HepG2 (cell line): ENCODE data around the gene AFDN. TPM values are rescaled to one million over a fixed set of nuclear protein-coding genes. Genes with fewer than 3 reads are reported as not detected.

Experiments used
- ATAC-seq: fragments of 200-7000 bp; cut with Tn5 transposase; 3 replicates; pipeline ENCODE4 v1.9.1; 2020; ENCODE audit warnings: mild to moderate bottlenecking, moderate library complexity
- BruUV-seq: library from RNA; stranded (reverse); fragments of 400-500 nt; replicated peaks from 2 replicates; lab custom pipeline; 2021; lab: Mats Ljungman, UMichigan
- CTCF ChIA-PET: fragments of 300-600 bp; formaldehyde crosslinking; extraction: SDS; loops from one replicate; lab custom pipeline; 2021; ENCODE audit warnings: low total read pairs, inconsistent platforms, low intra/inter-chr PET ratio; lab: Yijun Ruan, JAX
- POLR2A ChIA-PET: fragments of 350-600 bp; sonication (Branson Sonifier 250); formaldehyde crosslinking; loops from one replicate; lab custom pipeline; 2020; ENCODE audit warnings: antibody characterized with exemption, inconsistent platforms; lab: Yijun Ruan, JAX
- DNase-seq: peaks from one replicate; pipeline ENCODE4 v3.0.0-alpha.2; 2015; ENCODE audit warnings: low spot score
- FAIRE-seq: peaks from 3 replicates; lab custom pipeline; 2011; peaks lifted over from hg19 to GRCh38; lab: Jason Lieb, UNC
- H2AFZ ChIP-seq: one replicate; pipeline ENCODE4 v1.6.1; 2011; ENCODE audit warnings: low read length, inconsistent platforms
- H3K27ac ChIP-seq: fragments of 300-600 bp; 3 replicates; pipeline ENCODE4 v1.8.0; 2011; ENCODE audit warnings: mixed run types, mild to moderate bottlenecking, mixed read lengths, low read length, inconsistent platforms; ENCODE audit not compliant: insufficient read depth; ENCODE audit errors: extremely low read length
- H3K27me3 ChIP-seq, 2 experiments: fragments of 200-600 bp in 1 of 2; 2 replicates in 1 of 2; 3 replicates in 1 of 2; pipeline versions ENCODE4 v1.6.0 to v1.8.0; 2011; ENCODE audit warnings: low read length in 2 of 2, mild to moderate bottlenecking in 2 of 2, moderate library complexity in 2 of 2, inconsistent platforms in 1 of 2; ENCODE audit not compliant: insufficient read depth in 2 of 2, control insufficient read depth in 1 of 2
- H3K36me3 ChIP-seq, 2 experiments: fragments of 200-600 bp in 1 of 2; replicated peaks in 1 of 2; 2 replicates in 1 of 2; 3 replicates in 1 of 2; pipeline versions ENCODE4 v1.5.1 to v1.8.0; 2011; ENCODE audit warnings: low read length in 2 of 2, inconsistent platforms in 1 of 2; ENCODE audit not compliant: insufficient read depth in 2 of 2, control insufficient read depth in 1 of 2
- H3K4me1 ChIP-seq: 2 replicates; pipeline ENCODE4 v1.5.1; 2012; ENCODE audit warnings: low read length, inconsistent platforms; ENCODE audit not compliant: insufficient read depth
- H3K4me2 ChIP-seq: 2 replicates; pipeline ENCODE4 v1.6.0; 2011; ENCODE audit warnings: low read depth, low read length, inconsistent platforms
- H3K4me3 ChIP-seq, 3 experiments: fragments of 200-600 bp in 1 of 3; sonication (generic), shearing (Covaris generic) in 1 of 3; replicated peaks in 1 of 3; 2 replicates each; pipeline ENCODE4 v1.5.1; 2011 to 2016; ENCODE audit warnings: low read length in 3 of 3, inconsistent platforms in 2 of 3, low read depth in 2 of 3, mild to moderate bottlenecking in 2 of 3, control low read depth in 1 of 3, mixed read lengths in 1 of 3; ENCODE audit not compliant: insufficient read depth in 1 of 3
- H3K79me2 ChIP-seq: one replicate; pipeline ENCODE4 v1.6.1; 2011; ENCODE audit warnings: low read length, inconsistent platforms; ENCODE audit not compliant: insufficient read depth
- H3K9ac ChIP-seq: 2 replicates; pipeline ENCODE4 v1.6.0; 2011; ENCODE audit warnings: mild to moderate bottlenecking, low read depth, low read length, inconsistent platforms; ENCODE audit not compliant: insufficient read depth
- H3K9me3 ChIP-seq: 2 replicates; pipeline ENCODE4 v1.5.1; 2012; ENCODE audit warnings: mild to moderate bottlenecking, low read length
- H4K20me1 ChIP-seq: 2 replicates; pipeline ENCODE4 v1.6.0; 2011; ENCODE audit warnings: inconsistent platforms, mild to moderate bottlenecking, low read length, moderate library complexity; ENCODE audit not compliant: insufficient read depth
- CHCHD3 ChIP-seq: sonication (generic); formaldehyde crosslinking; IDR thresholded peaks from 2 replicates; pipeline ENCODE4 v1.8.0; 2022; ENCODE audit warnings: mild to moderate bottlenecking, missing genetic modification reagents, moderate library complexity
- EHMT2 ChIP-seq: fragments of 200-600 bp; sonication (generic); IDR thresholded peaks from 2 replicates; pipeline ENCODE4 v1.7.0; 2017; ENCODE audit warnings: antibody characterized with exemption, low read depth, low read length, borderline replicate concordance
- ISX ChIP-seq: sonication (generic); formaldehyde crosslinking; conservative IDR thresholded peaks from 2 replicates; pipeline ENCODE4 v1.5.0; 2020; ENCODE audit warnings: missing genetic modification reagents
- KLF11 ChIP-seq: IDR thresholded peaks from 2 replicates; pipeline ENCODE4 v1.6.1; 2016; ENCODE audit warnings: missing compliant biosample characterization
- MTF1 ChIP-seq: sonication (generic); formaldehyde crosslinking; IDR thresholded peaks from 2 replicates; pipeline ENCODE4 v1.5.0; 2020; ENCODE audit warnings: missing genetic modification reagents
- NFE2L2 ChIP-seq: fragments of 150-350 bp; IDR thresholded peaks from 2 replicates; pipeline ENCODE4 v1.6.1; 2014; ENCODE audit warnings: low read length
- NR2F6 ChIP-seq, 2 experiments: IDR thresholded peaks; 2 replicates each; pipeline ENCODE4 v1.6.1; 2016; ENCODE audit warnings: antibody characterized with exemption in 1 of 2, mild to moderate bottlenecking in 1 of 2
- RXRB ChIP-seq: IDR thresholded peaks from 2 replicates; pipeline ENCODE4 v1.6.1; 2016; ENCODE audit warnings: borderline replicate concordance, missing genetic modification reagents, missing compliant biosample characterization
- SAFB2 ChIP-seq: sonication (generic); formaldehyde crosslinking; IDR thresholded peaks from 2 replicates; pipeline ENCODE4 v1.5.1; 2020; ENCODE audit warnings: missing genetic modification reagents, low read depth, mild to moderate bottlenecking, borderline replicate concordance
- SRF ChIP-seq: IDR thresholded peaks from 2 replicates; pipeline ENCODE4 v1.6.1; 2011; ENCODE audit warnings: mild to moderate bottlenecking, low read depth, low read length, moderate library complexity
- ZKSCAN1 ChIP-seq: fragments of 150-350 bp; IDR thresholded peaks from 2 replicates; pipeline ENCODE4 v1.6.1; 2014; ENCODE audit warnings: low read length
- ZNF235 ChIP-seq: sonication (generic); formaldehyde crosslinking; IDR thresholded peaks from 2 replicates; pipeline ENCODE4 v1.8.1; 2023; ENCODE audit warnings: mild to moderate bottlenecking, missing genetic modification reagents, borderline replicate concordance
- ZNF350 ChIP-seq: sonication (generic); formaldehyde crosslinking; IDR thresholded peaks from 2 replicates; pipeline ENCODE4 v1.4.0; 2020; ENCODE audit warnings: mild to moderate bottlenecking, low read depth, missing genetic modification reagents, borderline replicate concordance
- ZNF563 ChIP-seq: sonication (generic); formaldehyde crosslinking; IDR thresholded peaks from 2 replicates; pipeline ENCODE4 v1.8.0; 2022; ENCODE audit warnings: mild to moderate bottlenecking, moderate library complexity, missing genetic modification reagents
- ZNF619 ChIP-seq: sonication (generic); formaldehyde crosslinking; IDR thresholded peaks from 2 replicates; pipeline ENCODE4 v1.4.0; 2020; ENCODE audit warnings: mild to moderate bottlenecking, missing genetic modification reagents
- WGBS: methylation state at CpG from one replicate; pipeline ENCODE4 v1.1.6; 2017; ENCODE audit warnings: low lambda C conversion rate; 5-methylcytosine and 5-hydroxymethylcytosine counted together
- in situ Hi-C: cut with HindIII; loops from 2 replicates; pipeline ENCODE4 v1.10.0; 2017; ENCODE audit warnings: low pct_unique_long_range_greater_than_20kb; ENCODE audit not compliant: extremely low pct_ligation_motif_present
- intact Hi-C: fragments of 100-400 bp; cut with micrococcal nuclease; formaldehyde crosslinking; loops from one replicate; pipeline ENCODE4 v1.10.0; 2022; ENCODE audit not compliant: unreplicated experiment
- polyA plus RNA-seq, 8 experiments: library from polyadenylated mRNA; depleted of rRNA in 3 of 8; stranded (reverse) in 7 of 8; unstranded in 1 of 8; fragments of >200 nt; fragmentation: Illumina TruSeq in 4 of 8; extraction: Trizol in 4 of 8; gene quantifications; 2 replicates each; pipeline versions ENCODE4 v1.2.1 to v1.2.3, GENCODE V29; 2011 to 2016; ENCODE audit warnings: low read depth in 4 of 8, missing spikeins in 1 of 8, mixed read lengths in 1 of 8; ENCODE audit not compliant: insufficient read depth in 1 of 8
- total RNA-seq, 5 experiments: library from RNA; depleted of rRNA; stranded (reverse); fragments of >200 nt; fragmentation: Illumina TruSeq; extraction: Trizol; gene quantifications; 2 replicates each; pipeline ENCODE4 v1.2.3, GENCODE V29; 2016; ENCODE audit warnings: low read depth in 1 of 5
- TF ChIP-seq, protein P1 (sequence below): sonication (generic); formaldehyde crosslinking; conservative IDR thresholded peaks from 2 replicates; pipeline ENCODE4 v1.8.0; 2022; ENCODE audit warnings: mild to moderate bottlenecking, moderate library complexity, missing genetic modification reagents
- TF ChIP-seq, protein P2 (sequence below): sonication (generic); formaldehyde crosslinking; IDR thresholded peaks from 2 replicates; pipeline ENCODE4 v1.5.1; 2020; ENCODE audit warnings: missing genetic modification reagents, mild to moderate bottlenecking, borderline replicate concordance
- TF ChIP-seq, protein P3 (sequence below): sonication (generic); formaldehyde crosslinking; IDR thresholded peaks from 2 replicates; pipeline ENCODE4 v1.8.0; 2022; ENCODE audit warnings: mild to moderate bottlenecking, missing genetic modification reagents, moderate library complexity
- TF ChIP-seq, protein P4 (sequence below): sonication (generic); formaldehyde crosslinking; IDR thresholded peaks from 2 replicates; pipeline ENCODE4 v1.5.1; 2020; ENCODE audit warnings: missing genetic modification reagents, mild to moderate bottlenecking, borderline replicate concordance

Gene AFDN
- total and polyA plus RNA-seq, 2 of the 13 experiments (the other 11 are each of a cell fraction or from before 2014, with no cell fraction given) = 136 to 151 TPM

DNA sequence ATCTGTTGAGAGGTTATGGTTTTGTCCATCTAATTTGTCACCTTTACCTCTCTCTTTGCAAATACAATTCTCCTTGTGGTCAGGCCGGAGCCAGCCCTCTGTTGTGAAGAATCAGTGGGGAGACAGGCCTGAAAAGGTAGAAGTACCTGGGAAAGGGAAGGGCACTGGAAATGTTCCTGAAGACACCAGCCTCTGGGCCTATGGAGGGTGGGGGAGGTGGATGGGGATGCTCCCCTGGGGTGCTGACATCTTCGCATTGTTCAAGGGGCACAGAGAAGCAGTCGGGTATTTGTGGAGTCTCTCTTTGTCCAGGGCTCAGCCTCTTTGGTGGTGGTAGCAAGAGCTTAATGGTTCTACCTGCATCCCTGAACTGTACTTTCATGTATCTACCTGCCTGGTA, 24.4 kb upstream of the AFDN start:
- no peaks in the 10 kb centered on the region for H3K36me3 ChIP-seq
- in situ Hi-C loops (no loop called here), intact Hi-C loops (no loop called here)
- no peak overlapping the region for H3K27ac ChIP-seq
- no TSS peak for BruUV-seq
- H3K27me3 ChIP-seq = no peaks in the 10 kb centered on the region
- H2AFZ ChIP-seq = no peak overlapping the region
- no peak overlapping the region for H3K4me3 ChIP-seq
- peaks cover 61% of the 10 kb centered on the region for H3K4me1 ChIP-seq
- 86% methylated on average over 3 of the region's 3 CpGs for WGBS
- POLR2A ChIA-PET = no interaction called here
- H3K4me2 ChIP-seq = no peak overlapping the region
- H4K20me1 ChIP-seq = no peaks in the 10 kb centered on the region
- DNase-seq = no peak
- no peaks in the 10 kb centered on the region for H3K79me2 ChIP-seq
- CTCF ChIA-PET = no interaction called here
- H3K9me3 ChIP-seq = no peaks in the 10 kb centered on the region
- H3K9ac ChIP-seq = no peak overlapping the region
- no peak for ATAC-seq
- FAIRE-seq = no peak
- TF ChIP-seq CHCHD3 (CRISPR knock-in tag) (no peak), RXRB (no peak), ZNF235 (CRISPR knock-in tag) (no peak), ZNF350 (no peak), ZNF563 (CRISPR knock-in tag) (no peak), ZNF619 (CRISPR knock-in tag) (no peak), SAFB2 (CRISPR knock-in tag) (no peak), ZKSCAN1 (no peak), NFE2L2 (no peak), ISX (CRISPR knock-in tag) (no peak), EHMT2 (no peak), MTF1 (CRISPR knock-in tag) (no peak), NR2F6 (IDR thresholded peaks at IDR 0.05) (no peak), NR2F6 (CRISPR knock-in tag; IDR thresholded peaks at IDR 0.05) (no peak), SRF (no peak), KLF11 (no peak)
- TF ChIP-seq, protein P1, sequence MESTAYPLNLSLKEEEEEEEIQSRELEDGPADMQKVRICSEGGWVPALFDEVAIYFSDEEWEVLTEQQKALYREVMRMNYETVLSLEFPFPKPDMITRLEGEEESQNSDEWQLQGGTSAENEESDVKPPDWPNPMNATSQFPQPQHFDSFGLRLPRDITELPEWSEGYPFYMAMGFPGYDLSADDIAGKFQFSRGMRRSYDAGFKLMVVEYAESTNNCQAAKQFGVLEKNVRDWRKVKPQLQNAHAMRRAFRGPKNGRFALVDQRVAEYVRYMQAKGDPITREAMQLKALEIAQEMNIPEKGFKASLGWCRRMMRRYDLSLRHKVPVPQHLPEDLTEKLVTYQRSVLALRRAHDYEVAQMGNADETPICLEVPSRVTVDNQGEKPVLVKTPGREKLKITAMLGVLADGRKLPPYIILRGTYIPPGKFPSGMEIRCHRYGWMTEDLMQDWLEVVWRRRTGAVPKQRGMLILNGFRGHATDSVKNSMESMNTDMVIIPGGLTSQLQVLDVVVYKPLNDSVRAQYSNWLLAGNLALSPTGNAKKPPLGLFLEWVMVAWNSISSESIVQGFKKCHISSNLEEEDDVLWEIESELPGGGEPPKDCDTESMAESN (CRISPR knock-in tag) = no peak
- TF ChIP-seq, protein P2, sequence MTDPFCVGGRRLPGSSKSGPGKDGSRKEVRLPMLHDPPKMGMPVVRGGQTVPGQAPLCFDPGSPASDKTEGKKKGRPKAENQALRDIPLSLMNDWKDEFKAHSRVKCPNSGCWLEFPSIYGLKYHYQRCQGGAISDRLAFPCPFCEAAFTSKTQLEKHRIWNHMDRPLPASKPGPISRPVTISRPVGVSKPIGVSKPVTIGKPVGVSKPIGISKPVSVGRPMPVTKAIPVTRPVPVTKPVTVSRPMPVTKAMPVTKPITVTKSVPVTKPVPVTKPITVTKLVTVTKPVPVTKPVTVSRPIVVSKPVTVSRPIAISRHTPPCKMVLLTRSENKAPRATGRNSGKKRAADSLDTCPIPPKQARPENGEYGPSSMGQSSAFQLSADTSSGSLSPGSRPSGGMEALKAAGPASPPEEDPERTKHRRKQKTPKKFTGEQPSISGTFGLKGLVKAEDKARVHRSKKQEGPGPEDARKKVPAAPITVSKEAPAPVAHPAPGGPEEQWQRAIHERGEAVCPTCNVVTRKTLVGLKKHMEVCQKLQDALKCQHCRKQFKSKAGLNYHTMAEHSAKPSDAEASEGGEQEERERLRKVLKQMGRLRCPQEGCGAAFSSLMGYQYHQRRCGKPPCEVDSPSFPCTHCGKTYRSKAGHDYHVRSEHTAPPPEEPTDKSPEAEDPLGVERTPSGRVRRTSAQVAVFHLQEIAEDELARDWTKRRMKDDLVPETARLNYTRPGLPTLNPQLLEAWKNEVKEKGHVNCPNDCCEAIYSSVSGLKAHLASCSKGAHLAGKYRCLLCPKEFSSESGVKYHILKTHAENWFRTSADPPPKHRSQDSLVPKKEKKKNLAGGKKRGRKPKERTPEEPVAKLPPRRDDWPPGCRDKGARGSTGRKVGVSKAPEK (CRISPR knock-in tag) = no peak
- TF ChIP-seq, protein P3, sequence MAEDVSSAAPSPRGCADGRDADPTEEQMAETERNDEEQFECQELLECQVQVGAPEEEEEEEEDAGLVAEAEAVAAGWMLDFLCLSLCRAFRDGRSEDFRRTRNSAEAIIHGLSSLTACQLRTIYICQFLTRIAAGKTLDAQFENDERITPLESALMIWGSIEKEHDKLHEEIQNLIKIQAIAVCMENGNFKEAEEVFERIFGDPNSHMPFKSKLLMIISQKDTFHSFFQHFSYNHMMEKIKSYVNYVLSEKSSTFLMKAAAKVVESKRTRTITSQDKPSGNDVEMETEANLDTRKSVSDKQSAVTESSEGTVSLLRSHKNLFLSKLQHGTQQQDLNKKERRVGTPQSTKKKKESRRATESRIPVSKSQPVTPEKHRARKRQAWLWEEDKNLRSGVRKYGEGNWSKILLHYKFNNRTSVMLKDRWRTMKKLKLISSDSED (CRISPR knock-in tag) = no peak
- TF ChIP-seq, protein P4, sequence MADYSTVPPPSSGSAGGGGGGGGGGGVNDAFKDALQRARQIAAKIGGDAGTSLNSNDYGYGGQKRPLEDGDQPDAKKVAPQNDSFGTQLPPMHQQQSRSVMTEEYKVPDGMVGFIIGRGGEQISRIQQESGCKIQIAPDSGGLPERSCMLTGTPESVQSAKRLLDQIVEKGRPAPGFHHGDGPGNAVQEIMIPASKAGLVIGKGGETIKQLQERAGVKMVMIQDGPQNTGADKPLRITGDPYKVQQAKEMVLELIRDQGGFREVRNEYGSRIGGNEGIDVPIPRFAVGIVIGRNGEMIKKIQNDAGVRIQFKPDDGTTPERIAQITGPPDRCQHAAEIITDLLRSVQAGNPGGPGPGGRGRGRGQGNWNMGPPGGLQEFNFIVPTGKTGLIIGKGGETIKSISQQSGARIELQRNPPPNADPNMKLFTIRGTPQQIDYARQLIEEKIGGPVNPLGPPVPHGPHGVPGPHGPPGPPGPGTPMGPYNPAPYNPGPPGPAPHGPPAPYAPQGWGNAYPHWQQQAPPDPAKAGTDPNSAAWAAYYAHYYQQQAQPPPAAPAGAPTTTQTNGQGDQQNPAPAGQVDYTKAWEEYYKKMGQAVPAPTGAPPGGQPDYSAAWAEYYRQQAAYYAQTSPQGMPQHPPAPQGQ = no peak
